ENCODE data around the gene TLCD5. TPM values are rescaled to one million over a fixed set of nuclear protein-coding genes. Genes with fewer than 3 reads are reported as not detected.

TLCD5 gene
- total RNA-seq, 3 donors from 2014 or later: 2.9 to 8.2 (median 6.9) TPM

DNA sequence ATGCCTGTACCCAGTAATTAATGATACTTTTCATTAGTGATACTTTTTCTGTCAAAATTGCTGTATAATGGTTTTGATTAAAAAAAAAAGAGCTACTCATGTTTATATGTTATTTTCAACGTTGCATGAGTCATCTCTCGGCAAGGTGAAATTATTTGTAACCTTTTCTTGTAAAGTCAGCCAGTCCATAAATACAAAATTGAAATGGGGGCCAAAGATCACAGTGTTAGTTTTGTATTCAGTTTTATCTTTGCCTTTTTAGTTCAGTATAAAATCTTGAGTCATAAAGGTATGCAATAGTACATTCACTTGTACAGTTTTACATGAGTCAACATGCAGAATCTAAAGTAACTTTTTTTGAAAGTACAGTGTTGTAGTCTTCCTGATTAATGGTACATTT, 15.4 kb downstream of the TLCD5 start:
- H3K36me3 ChIP-seq: no peaks in the 10 kb centered on the region
- no peaks in the 10 kb centered on the region for H3K9me3 ChIP-seq
- TF ChIP-seq, protein P1, sequence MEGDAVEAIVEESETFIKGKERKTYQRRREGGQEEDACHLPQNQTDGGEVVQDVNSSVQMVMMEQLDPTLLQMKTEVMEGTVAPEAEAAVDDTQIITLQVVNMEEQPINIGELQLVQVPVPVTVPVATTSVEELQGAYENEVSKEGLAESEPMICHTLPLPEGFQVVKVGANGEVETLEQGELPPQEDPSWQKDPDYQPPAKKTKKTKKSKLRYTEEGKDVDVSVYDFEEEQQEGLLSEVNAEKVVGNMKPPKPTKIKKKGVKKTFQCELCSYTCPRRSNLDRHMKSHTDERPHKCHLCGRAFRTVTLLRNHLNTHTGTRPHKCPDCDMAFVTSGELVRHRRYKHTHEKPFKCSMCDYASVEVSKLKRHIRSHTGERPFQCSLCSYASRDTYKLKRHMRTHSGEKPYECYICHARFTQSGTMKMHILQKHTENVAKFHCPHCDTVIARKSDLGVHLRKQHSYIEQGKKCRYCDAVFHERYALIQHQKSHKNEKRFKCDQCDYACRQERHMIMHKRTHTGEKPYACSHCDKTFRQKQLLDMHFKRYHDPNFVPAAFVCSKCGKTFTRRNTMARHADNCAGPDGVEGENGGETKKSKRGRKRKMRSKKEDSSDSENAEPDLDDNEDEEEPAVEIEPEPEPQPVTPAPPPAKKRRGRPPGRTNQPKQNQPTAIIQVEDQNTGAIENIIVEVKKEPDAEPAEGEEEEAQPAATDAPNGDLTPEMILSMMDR (IDR thresholded peaks at IDR 0.05): no peak
- TF ChIP-seq POLR2A (IDR thresholded peaks at IDR 0.05) (no peak), POLR2AphosphoS5 (IDR thresholded peaks at IDR 0.05) (no peak)
- H3K4me1 ChIP-seq: peaks cover 4 to 17% of the 10 kb centered on the region in 2 donors
- no peak overlapping the region for H3K27ac ChIP-seq
- no peaks in the 10 kb centered on the region for H3K27me3 ChIP-seq
- intact Hi-C loops (cut with DNase I; ENCODE audit: low total_unique reads): no loop called here
- no peak for DNase-seq (ENCODE audit: low spot score in 2 of 2)
- peak overlapping the region in 1 of 3 donors; percentile 55 for H3K4me3 ChIP-seq

DNA sequence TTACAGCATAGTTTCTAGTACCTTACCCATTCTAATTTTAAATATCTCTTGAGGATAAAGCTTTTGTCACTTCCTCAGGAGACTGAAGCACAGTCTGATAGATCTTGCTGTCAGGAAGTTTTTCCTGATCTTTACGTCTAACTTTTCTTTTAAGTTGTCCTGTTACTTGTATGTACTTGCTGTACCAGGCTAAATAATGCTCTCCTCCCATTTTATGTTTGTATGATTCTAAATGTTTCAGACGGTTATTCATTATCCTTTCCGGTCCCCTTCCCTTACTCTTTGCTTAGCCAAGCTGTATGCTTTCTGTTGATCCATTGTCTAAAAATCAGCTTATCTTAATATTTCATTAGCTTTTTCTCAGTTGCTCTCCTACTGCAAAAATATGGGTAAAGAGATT, 17.1 kb downstream of the TLCD5 start:
- Histone ChIP-seq H3K4me1 (peaks cover 4 to 17% of the 10 kb centered on the region in 2 donors), H3K27me3 (no peaks in the 10 kb centered on the region), H3K27ac (no peak overlapping the region), H3K36me3 (no peaks in the 10 kb centered on the region), H3K9me3 (no peaks in the 10 kb centered on the region), H3K4me3 (no peak overlapping the region)
- DNase-seq (ENCODE audit: low spot score in 2 of 2): no peak
- intact Hi-C loops (cut with DNase I; ENCODE audit: low total_unique reads): no loop called here
- TF ChIP-seq POLR2A (IDR thresholded peaks at IDR 0.05) (no peak), POLR2AphosphoS5 (IDR thresholded peaks at IDR 0.05) (no peak)
- TF ChIP-seq, protein P1 (IDR thresholded peaks at IDR 0.05): no peak

DNA sequence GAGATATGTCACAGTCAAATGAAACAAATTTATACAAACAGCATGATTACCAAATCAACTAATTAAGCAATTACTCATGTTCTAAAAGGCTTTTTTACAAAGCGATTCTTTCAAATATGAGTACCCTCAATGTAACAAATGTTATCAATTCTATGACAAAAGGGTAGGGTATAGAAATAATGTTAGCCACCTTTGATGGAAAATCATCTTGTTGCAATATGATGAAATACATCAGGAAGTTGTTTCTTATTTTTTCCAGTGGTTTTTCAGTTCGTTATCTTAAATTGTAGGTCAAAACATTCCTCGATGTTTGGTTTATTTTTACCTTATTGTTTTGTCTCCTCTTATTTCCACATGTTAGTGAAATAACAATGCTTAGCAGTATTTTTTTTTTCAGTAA, 17.6 kb downstream of the TLCD5 start:
- H3K9me3 ChIP-seq: no peaks in the 10 kb centered on the region
- intact Hi-C loops (cut with DNase I; ENCODE audit: low total_unique reads): no loop called here
- DNase-seq (ENCODE audit: low spot score in 2 of 2): no peak
- peaks cover 4 to 17% of the 10 kb centered on the region in 2 donors for H3K4me1 ChIP-seq
- H3K27me3 ChIP-seq: no peaks in the 10 kb centered on the region
- H3K4me3 ChIP-seq: no peak overlapping the region
- TF ChIP-seq POLR2AphosphoS5 (IDR thresholded peaks at IDR 0.05) (no peak), POLR2A (IDR thresholded peaks at IDR 0.05) (no peak)
- TF ChIP-seq, protein P1 (IDR thresholded peaks at IDR 0.05): no peak
- H3K27ac ChIP-seq: no peak overlapping the region
- no peaks in the 10 kb centered on the region for H3K36me3 ChIP-seq

DNA sequence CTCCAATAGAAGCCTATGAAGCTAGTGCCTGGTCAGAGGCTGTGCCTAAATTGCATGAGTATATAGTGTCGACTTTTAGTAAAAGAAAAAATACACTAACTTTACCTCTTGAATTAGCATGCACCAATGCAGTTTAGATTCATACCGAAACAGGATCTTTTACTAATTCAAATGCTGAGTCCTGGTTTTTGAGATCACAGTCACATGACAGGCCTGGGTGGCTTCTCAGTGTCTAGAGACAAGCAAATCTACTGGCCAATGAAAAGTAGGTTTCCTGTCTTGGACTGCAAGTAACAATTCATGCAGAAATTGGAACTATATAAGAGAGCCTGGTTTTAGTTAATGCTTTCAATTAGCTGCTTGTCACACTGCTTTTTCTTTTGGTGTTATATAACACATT, 18.3 kb downstream of the TLCD5 start:
- Histone ChIP-seq H3K27ac (no peak overlapping the region), H3K4me3 (peak overlapping the region in 1 of 3 donors; percentile 6), H3K36me3 (no peaks in the 10 kb centered on the region), H3K9me3 (no peaks in the 10 kb centered on the region), H3K4me1 (peaks cover 4 to 12% of the 10 kb centered on the region in 2 donors), H3K27me3 (no peaks in the 10 kb centered on the region)
- no peak for TF ChIP-seq POLR2AphosphoS5 (IDR thresholded peaks at IDR 0.05)
- no peak for TF ChIP-seq POLR2A (IDR thresholded peaks at IDR 0.05)
- TF ChIP-seq, protein P1 (IDR thresholded peaks at IDR 0.05): no peak
- intact Hi-C loops (cut with DNase I; ENCODE audit: low total_unique reads): no loop called here
- no peak for DNase-seq (ENCODE audit: low spot score in 2 of 2)

DNA sequence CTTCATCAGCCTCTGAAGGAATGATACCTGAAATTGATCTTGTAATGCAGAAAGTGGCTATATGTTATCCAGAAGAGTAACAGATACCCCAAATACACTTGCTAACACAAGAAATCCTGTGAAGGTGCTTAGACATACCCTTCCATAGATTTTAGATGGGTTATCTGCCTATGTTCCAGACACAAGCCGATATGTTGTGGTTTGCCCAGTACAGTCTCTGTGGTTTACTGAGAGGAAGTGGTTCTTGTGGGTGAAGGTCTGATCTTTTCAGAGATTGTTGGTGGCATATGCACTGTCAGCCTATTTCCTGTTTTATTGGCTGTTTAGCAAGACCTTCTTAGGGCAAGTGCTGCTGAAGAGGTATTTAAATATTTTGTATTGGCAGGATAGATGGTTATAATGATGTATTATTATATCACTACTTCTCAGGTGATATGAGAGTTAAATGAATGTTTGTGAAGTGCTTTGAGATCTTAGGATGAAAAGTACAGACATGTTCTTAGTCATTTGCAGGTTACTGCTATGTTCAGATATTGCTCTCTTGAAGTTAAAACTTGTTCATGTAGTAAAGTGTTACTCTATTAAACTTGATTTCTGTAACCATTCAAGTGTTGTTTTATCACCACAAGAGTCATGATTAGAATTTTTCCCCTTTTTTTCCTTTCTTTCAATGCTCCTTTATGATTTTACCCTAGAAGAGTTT, 19.4 kb downstream of the TLCD5 start:
- no peak overlapping the region for H3K27ac ChIP-seq
- intact Hi-C loops (cut with DNase I; ENCODE audit: low total_unique reads): no loop called here
- peaks cover 4 to 11% of the 10 kb centered on the region in 2 donors for H3K4me1 ChIP-seq

More for the DNA sequence above, 19.4 kb downstream of the TLCD5 start:
- no peaks in the 10 kb centered on the region for H3K9me3 ChIP-seq
- peak overlapping the region in 1 of 3 donors; percentile 9 for H3K4me3 ChIP-seq
- H3K27me3 ChIP-seq: no peaks in the 10 kb centered on the region
- DNase-seq (ENCODE audit: low spot score in 2 of 2): no peak
- no peaks in the 10 kb centered on the region for H3K36me3 ChIP-seq
- TF ChIP-seq POLR2AphosphoS5 (IDR thresholded peaks at IDR 0.05): no peak
- TF ChIP-seq POLR2A (IDR thresholded peaks at IDR 0.05): no peak
- TF ChIP-seq, protein P1 (IDR thresholded peaks at IDR 0.05): no peak
